ENCODE measurements around the gene CLSTN2. TPM values are rescaled to one million over a fixed set of nuclear protein-coding genes. Genes with fewer than 3 reads are reported as not detected.

Gene CLSTN2
- total RNA-seq, 2 donors from 2014 or later: 3.5 to 60.3 TPM

- H3K9me3 ChIP-seq: no peaks in the 10 kb centered on the region
- DNase-seq (ENCODE audit: low spot score): no peak
- TF ChIP-seq, protein P1, sequence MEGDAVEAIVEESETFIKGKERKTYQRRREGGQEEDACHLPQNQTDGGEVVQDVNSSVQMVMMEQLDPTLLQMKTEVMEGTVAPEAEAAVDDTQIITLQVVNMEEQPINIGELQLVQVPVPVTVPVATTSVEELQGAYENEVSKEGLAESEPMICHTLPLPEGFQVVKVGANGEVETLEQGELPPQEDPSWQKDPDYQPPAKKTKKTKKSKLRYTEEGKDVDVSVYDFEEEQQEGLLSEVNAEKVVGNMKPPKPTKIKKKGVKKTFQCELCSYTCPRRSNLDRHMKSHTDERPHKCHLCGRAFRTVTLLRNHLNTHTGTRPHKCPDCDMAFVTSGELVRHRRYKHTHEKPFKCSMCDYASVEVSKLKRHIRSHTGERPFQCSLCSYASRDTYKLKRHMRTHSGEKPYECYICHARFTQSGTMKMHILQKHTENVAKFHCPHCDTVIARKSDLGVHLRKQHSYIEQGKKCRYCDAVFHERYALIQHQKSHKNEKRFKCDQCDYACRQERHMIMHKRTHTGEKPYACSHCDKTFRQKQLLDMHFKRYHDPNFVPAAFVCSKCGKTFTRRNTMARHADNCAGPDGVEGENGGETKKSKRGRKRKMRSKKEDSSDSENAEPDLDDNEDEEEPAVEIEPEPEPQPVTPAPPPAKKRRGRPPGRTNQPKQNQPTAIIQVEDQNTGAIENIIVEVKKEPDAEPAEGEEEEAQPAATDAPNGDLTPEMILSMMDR (IDR thresholded peaks at IDR 0.05): no peak
- no peak for TF ChIP-seq POLR2A (IDR thresholded peaks at IDR 0.05)
- no peak for TF ChIP-seq POLR2AphosphoS5 (IDR thresholded peaks at IDR 0.05)
- intact Hi-C loops (cut with DNase I): no loop called here
- H3K4me1 ChIP-seq (replicated peaks): no peaks in the 10 kb centered on the region
- no peaks in the 10 kb centered on the region for H3K36me3 ChIP-seq
- no peak overlapping the region for H3K4me3 ChIP-seq
- no peak overlapping the region for H3K27ac ChIP-seq
- no peaks in the 10 kb centered on the region for H3K27me3 ChIP-seq (replicated peaks; ENCODE audit: insufficient read depth)
- 54% methylated on average over 4 of the region's 4 CpGs for WGBS
Observed at GRCh38 chr3:140501061-140501769, 566.2 kb downstream of the CLSTN2 start.

DNA sequence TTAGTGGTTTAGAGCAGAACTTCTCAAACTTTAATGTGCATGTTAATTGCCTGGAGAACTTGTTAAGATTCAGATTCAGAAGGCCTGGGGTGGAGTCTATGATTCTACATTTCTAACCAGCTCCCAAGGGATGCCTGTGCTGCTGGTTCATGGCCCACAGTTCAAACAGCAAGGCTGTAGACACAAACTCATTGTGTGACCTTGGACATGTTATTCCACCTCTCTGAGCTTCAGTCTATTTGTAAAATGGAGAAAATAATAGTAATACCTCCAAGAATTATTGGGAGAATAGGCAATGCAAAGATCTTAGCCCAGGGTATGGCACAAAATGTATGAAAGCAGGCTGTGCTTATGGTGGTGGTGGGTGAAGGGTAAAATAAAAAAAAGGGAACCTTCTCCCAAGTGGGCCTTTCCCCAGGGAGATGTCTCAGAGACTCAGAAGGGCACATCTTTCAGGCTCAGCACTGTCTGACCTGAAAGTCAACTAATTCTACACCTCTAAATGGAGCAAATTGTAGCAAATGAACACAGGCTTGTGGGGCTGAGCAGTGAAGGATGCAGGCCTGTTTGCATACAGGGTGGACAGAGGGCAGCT, 566.9 kb downstream of the CLSTN2 start:
- Histone ChIP-seq H3K9me3 (no peaks in the 10 kb centered on the region), H3K36me3 (no peaks in the 10 kb centered on the region), H3K4me1 (replicated peaks) (no peaks in the 10 kb centered on the region), H3K27me3 (replicated peaks; ENCODE audit: insufficient read depth) (no peaks in the 10 kb centered on the region), H3K4me3 (no peak overlapping the region), H3K27ac (no peak overlapping the region)
- no peak for DNase-seq (ENCODE audit: low spot score)
- no peak for TF ChIP-seq POLR2AphosphoS5 (IDR thresholded peaks at IDR 0.05)
- intact Hi-C loops (cut with DNase I): no loop called here

DNA sequence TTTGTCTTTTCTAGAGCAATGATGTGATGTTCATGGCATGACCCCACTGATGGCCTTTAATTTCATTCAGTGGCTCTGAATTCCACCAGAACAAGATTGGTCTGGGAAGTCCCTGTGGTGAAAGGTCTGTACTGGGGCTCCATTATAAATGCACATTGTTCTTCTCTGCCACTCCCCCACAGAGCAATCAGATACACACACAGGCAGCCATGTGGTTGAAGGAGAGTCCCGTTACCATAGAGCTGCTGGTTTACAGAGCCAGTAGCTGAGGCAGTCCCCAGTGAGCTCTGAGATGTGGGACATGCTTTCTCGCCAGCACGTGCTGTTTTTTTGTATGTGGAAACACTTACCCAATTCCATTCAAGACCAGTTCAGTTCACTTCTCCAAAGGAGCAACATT, 570.2 kb downstream of the CLSTN2 start:
- Histone ChIP-seq H3K4me1 (replicated peaks) (no peaks in the 10 kb centered on the region), H3K27ac (no peak overlapping the region), H3K36me3 (no peaks in the 10 kb centered on the region), H3K9me3 (no peaks in the 10 kb centered on the region), H3K4me3 (no peak overlapping the region), H3K27me3 (replicated peaks; ENCODE audit: insufficient read depth) (no peaks in the 10 kb centered on the region)
- TF ChIP-seq POLR2A (IDR thresholded peaks at IDR 0.05) (no peak), POLR2AphosphoS5 (IDR thresholded peaks at IDR 0.05) (no peak)
- TF ChIP-seq, protein P1 (IDR thresholded peaks at IDR 0.05): no peak
- DNase-seq (ENCODE audit: low spot score): no peak
- intact Hi-C loops (cut with DNase I): no loop called here
- WGBS: 25% methylated on average over 3 of the region's 3 CpGs

DNA sequence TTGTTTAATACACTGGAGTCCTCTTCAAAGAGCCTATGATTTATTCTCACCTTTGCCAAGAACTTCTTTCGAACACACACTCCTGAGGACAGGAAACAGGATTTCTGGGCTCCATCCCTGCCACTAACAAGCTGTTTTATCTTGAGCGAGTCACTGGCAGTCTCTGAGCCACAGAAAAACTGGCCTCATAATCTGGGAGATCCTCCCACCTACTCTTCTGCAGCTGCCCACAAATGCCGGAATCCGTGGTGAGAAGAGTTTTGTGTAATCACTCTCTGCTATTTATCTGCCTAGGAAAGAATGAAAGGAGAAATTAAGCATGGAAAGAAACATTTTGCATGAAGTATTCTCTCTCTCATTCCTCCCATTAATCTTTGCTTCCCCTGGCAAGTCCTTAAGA, 570.9 kb downstream of the CLSTN2 start:
- DNase-seq (ENCODE audit: low spot score): no peak
- no peaks in the 10 kb centered on the region for H3K9me3 ChIP-seq
- intact Hi-C loops (cut with DNase I): no loop called here
- H3K27me3 ChIP-seq (replicated peaks; ENCODE audit: insufficient read depth): no peaks in the 10 kb centered on the region
- no peak overlapping the region for H3K27ac ChIP-seq
- 63% methylated on average over 4 of the region's 4 CpGs for WGBS
- TF ChIP-seq POLR2AphosphoS5 (IDR thresholded peaks at IDR 0.05) (no peak), POLR2A (IDR thresholded peaks at IDR 0.05) (no peak)
- TF ChIP-seq, protein P1 (IDR thresholded peaks at IDR 0.05): no peak
- no peaks in the 10 kb centered on the region for H3K36me3 ChIP-seq
- H3K4me1 ChIP-seq (replicated peaks): no peaks in the 10 kb centered on the region
- H3K4me3 ChIP-seq: no peak overlapping the region

- Histone ChIP-seq H3K4me1 (replicated peaks) (no peaks in the 10 kb centered on the region), H3K4me3 (no peak overlapping the region), H3K9me3 (no peaks in the 10 kb centered on the region), H3K36me3 (no peaks in the 10 kb centered on the region), H3K27ac (no peak overlapping the region), H3K27me3 (replicated peaks; ENCODE audit: insufficient read depth) (no peaks in the 10 kb centered on the region)
- WGBS: 81% methylated on average over 3 of the region's 3 CpGs
- no peak for DNase-seq (ENCODE audit: low spot score)
- intact Hi-C loops (cut with DNase I): no loop called here
- TF ChIP-seq, protein P1 (IDR thresholded peaks at IDR 0.05): no peak
- no peak for TF ChIP-seq POLR2AphosphoS5 (IDR thresholded peaks at IDR 0.05)
- TF ChIP-seq POLR2A (IDR thresholded peaks at IDR 0.05): no peak
Observed at GRCh38 chr3:140508550-140508949, 573.6 kb downstream of the CLSTN2 start.

Measured in prostate gland (tissue), 2 donors.